HG02884 (cell line): Measurements from ENCODE around the gene CYLD.

Experiments used
- ATAC-seq: cut with Tn5 transposase; IDR thresholded peaks from one replicate; pipeline ENCODE4 v1.9.1; 2021; ENCODE audit warnings: mild to moderate bottlenecking, moderate library complexity; ENCODE audit not compliant: unreplicated experiment

CYLD gene

GRCh38 chr16:50841081-50841886 lies 99.4 kb downstream of the CYLD start:
- no peak for ATAC-seq

DNA sequence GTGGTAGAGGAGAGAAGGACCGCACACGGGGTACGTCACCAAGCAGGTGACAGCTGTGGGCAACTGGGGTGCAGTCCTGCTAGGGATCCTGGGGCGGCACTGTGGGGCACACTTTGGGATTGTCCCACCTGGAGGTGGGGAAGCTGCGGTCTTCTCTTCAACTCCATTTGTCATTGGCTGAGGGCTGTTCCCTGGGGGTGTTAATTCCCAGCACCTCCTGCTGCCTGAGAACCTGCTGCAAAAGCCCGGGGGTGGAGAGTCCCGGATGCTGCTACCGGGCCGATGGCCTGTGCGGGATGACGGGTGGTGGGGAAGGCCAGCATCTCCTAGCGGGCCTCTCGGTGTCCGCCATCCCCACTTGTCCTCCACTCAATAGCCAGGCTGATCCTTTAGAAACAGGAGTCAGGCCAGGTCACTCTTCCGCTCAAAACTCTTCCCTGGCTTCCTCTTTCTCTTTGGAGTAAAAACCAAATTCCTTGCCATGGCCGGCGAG lies 100.2 kb downstream of the CYLD start:
- ATAC-seq, result no peak

DNA sequence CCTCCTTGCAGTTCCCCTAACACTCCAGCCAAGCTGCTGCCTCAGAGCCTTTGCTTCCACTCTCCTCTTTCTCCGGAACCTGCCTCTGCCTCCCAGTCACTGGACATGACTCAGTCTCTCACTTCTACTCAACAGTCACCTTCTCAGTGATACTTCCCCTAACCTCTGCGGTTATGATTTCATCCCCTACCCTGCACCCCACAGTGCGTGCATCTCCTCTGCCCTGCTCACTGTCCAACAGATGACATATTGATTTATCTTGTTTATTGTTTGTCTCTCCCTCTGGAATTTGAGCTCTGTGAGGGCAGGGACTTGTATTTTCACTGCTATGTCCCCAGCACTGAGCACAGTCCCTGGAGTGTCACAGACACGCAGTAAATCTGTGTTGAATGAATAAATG lies 100.7 kb downstream of the CYLD start:
- ATAC-seq, result no peak

DNA sequence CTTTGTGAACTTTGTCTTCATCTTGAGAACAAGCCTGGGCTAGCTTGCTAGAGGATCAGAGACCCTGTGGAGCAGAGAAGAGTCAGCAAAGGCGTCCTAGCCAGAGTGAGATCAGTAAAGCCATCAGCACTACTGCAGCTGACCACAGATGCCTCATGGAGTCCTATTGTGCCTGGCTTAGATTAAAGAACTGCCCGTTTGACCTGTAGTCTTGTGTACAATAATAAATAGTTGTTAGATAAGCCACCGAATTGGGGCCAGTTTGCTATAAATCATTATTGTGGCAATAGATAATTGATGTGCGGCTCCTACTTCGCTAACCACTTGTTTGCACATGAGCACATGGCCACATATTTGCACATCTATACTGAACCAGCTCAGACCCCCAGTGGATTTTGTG lies 103.0 kb downstream of the CYLD start:
- no peak for ATAC-seq

DNA sequence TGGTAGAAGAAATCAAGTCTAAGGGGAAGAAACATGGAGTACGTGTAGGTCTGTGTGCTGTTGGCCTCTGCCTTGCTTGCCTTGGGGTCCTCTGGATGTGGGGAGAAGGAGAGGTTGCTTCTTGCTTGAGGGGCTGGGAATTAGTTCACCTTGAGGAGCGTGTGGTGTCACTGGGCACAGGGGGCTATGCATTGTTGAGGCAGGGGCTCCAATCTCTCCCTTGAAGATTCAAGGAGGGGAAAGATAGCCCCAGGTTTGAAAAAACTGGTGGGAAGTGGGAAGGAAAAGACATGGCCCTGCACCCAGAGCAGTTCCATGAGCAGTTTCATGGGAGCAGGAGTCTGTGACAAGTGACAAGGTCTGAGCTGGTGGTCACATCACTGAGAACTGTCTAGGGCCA lies 103.4 kb downstream of the CYLD start:
- no peak for ATAC-seq

DNA sequence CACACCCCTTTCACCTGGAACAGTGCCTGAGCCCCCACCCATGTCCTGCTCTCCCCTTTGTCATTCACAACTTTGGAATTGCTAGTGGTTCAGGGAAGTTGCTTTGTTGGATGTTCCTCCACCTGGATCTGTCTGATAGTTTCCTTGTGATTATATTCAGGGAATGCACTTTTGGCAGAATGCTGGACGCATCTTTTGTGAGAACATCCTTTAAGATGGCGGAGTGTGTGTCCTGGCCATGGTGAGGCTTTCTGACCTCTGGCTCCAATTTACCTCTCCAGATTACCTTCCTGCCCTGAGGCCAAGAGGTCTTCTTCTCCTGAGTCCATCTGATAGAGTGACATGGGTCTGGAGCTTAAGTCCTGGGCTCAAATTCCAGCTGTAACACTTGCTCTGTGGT lies 104.6 kb downstream of the CYLD start:
- ATAC-seq, result no peak

DNA sequence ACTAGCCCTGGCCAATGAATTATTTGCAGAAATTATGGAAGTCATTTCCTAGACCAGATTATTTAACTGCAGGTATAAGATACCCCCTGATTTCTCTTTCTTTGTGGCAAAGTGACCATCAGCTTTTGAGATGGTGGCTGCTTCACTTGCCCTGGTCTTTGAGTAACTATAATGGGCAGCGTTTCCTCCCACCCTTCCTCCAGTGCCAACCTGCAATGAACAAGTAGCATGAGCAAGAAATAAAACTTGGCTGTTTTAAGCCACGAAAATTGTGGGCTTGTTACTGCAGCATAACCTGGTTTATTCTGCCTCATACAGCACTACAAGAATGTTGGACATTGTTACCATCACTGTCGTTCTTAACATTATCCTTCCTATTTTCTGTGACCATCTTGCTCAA lies 105.3 kb downstream of the CYLD start:
- no peak for ATAC-seq

DNA sequence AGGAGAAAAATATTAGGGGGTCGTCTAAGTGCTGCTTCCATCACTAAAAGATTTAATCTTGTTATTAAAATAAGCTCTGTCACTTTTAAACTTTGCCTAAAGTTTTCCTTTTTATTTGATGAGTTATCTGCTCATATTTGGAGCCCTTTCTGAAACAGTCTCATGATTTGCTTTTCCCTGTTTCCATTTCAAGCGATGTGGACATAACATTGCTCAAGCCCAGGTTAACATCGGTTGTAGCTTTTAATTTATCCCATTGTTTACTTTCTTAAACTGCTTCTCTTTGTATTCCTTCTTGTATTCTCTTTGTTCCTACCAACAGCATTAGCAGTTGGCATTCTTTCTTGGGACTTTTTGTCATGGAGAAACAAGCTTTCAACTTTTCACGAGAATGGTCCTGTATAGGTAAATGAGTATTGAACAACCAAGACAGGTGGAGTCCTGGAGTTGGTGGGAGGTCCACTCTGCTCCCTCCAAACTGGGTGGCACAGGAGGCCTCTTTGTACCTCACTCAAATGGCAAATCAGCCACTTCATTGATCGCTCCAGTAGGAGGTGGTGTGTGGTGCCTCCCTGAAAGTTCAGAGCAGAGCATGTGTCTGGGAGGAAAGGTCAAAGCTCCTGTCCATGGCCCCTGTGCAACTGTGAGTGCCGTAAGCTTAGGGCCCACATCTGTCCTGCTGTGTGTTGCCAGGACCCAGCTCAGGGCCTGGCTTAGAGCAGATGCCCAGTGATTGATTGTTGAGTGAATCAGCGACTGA lies 107.0 kb downstream of the CYLD start:
- ATAC-seq, result no peak
